Transverse colon (tissue), 4 donors: Measurements from ENCODE around the gene GPATCH11. TPM values are rescaled to one million over a fixed set of nuclear protein-coding genes. Genes with fewer than 3 reads are reported as not detected.

Source experiments
- DNase-seq: peaks from one replicate; pipeline ENCODE4 v3.0.0-alpha.2; 2019
- H3K27ac ChIP-seq, 4 donors: fragments of 200-600 bp; sonication (generic); 2 replicates each; pipeline ENCODE4 v1.5.1; 2016 to 2018; ENCODE audit warnings: inconsistent platforms in 4 of 4
- H3K27me3 ChIP-seq: fragments of 200-600 bp; sonication (generic); 2 replicates; pipeline ENCODE4 v1.5.1; 2017; ENCODE audit warnings: inconsistent platforms
- H3K36me3 ChIP-seq, 4 donors: fragments of 200-600 bp; sonication (generic); 2 replicates each; pipeline ENCODE4 v1.5.1; 2017 to 2019; ENCODE audit warnings: inconsistent platforms in 4 of 4
- H3K4me1 ChIP-seq, 4 donors: fragments of 200-600 bp; sonication (generic); 2 replicates each; pipeline ENCODE4 v1.5.1; 2017 to 2020; ENCODE audit warnings: inconsistent platforms in 4 of 4
- H3K4me3 ChIP-seq, 4 donors: fragments of 200-600 bp; sonication (generic); 1 replicate in 1 of 4; 2 replicates in 3 of 4; pipeline versions ENCODE4 v1.5.1 to v1.6.1; 2017 to 2019; ENCODE audit warnings: inconsistent platforms in 4 of 4
- H3K9me3 ChIP-seq, 2 donors: fragments of 200-600 bp; sonication (generic); 2 replicates each; pipeline ENCODE4 v1.5.1; 2017 to 2019; ENCODE audit warnings: inconsistent platforms in 2 of 2
- EP300 ChIP-seq: sonication (generic); formaldehyde crosslinking; IDR thresholded peaks from one replicate; pipeline ENCODE4 v1.6.1; 2017; ENCODE audit warnings: antibody characterized with exemption, low read depth
- POLR2A ChIP-seq: fragments of 450-650 bp; IDR thresholded peaks from one replicate; pipeline ENCODE4 v1.6.1; 2016; ENCODE audit warnings: antibody characterized with exemption, mild to moderate bottlenecking, moderate library complexity
- POLR2AphosphoS5 ChIP-seq, 3 donors: sonication (generic); formaldehyde crosslinking; IDR thresholded peaks; one replicate each; pipeline ENCODE4 v1.6.1; 2016; ENCODE audit warnings: antibody characterized with exemption in 3 of 3
- WGBS, 2 donors: methylation state at CpG; one replicate each; pipeline ENCODE4 v1.1.5; 2018; ENCODE audit warnings: low coverage in 1 of 2; 5-methylcytosine and 5-hydroxymethylcytosine counted together
- in situ Hi-C, 4 donors: fragments of 200-750 bp; cut with MboI; loops; one replicate each; pipeline versions ENCODE4 v1.15.0 to v1.15.1; 2017; ENCODE audit warnings: low sequenced_read_pairs in 3 of 4, low pct_ligation_motif_present in 1 of 4, low pct_unique_long_range_greater_than_20kb in 1 of 4
- intact Hi-C: fragments of 100-400 bp; cut with DNase I; formaldehyde crosslinking; loops from one replicate; pipeline ENCODE4 v1.15.1; 2023; ENCODE audit warnings: low total_unique reads
- total RNA-seq, 4 donors: library from RNA; depleted of rRNA; stranded (reverse); fragments of >200 nt; gene quantifications; one replicate each; pipeline ENCODE4 v1.1.0, GENCODE V29; 2016
- TF ChIP-seq, protein P1 (sequence below), 5 experiments: fragments of 200-600 bp in 3 of 5; fragments of 450-650 bp in 2 of 5; sonication (generic) in 3 of 5; IDR thresholded peaks; 1 replicate in 2 of 5; 2 replicates in 3 of 5; pipeline ENCODE4 v1.5.1; 2016 to 2017; ENCODE audit warnings: antibody characterized with exemption in 5 of 5, inconsistent platforms in 3 of 5, mild to moderate bottlenecking in 2 of 5, moderate library complexity in 1 of 5

Gene GPATCH11
- total RNA-seq, 4 donors from 2014 or later, result 0.20 to 7.9 (median 5.7) TPM

DNA sequence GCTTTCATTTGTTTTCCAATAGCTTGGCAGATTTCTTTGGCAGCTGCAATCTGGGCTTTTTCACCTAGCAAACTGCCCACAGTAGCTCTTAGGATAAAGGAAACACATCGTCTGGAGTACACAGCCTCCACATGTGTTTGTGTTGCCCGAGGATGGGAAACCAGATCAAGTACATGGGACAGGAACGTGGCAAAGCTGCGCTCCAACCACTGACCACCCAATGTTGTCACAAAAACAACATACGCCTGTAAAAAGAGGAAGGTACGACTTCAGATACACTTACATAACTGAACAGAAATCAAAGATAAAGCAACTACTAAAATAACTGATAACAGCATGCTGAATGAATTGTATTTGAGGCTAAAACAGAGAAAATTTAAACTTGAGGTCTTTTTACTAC is 15.6 kb upstream of the GPATCH11 start:
- Histone ChIP-seq H3K36me3 (peaks cover 0 to 77% (median 36%) of the 10 kb centered on the region in 4 donors), H3K4me3 (no peak overlapping the region), H3K4me1 (no peaks in the 10 kb centered on the region), H3K27ac (no peak overlapping the region), H3K27me3 (no peaks in the 10 kb centered on the region), H3K9me3 (no peaks in the 10 kb centered on the region)
- DNase-seq, result no peak
- in situ Hi-C loops, result no loop called here
- TF ChIP-seq EP300 (no peak), POLR2A (no peak), POLR2AphosphoS5 (IDR thresholded peaks at IDR 0.05) (no peak)
- TF ChIP-seq, protein P1, sequence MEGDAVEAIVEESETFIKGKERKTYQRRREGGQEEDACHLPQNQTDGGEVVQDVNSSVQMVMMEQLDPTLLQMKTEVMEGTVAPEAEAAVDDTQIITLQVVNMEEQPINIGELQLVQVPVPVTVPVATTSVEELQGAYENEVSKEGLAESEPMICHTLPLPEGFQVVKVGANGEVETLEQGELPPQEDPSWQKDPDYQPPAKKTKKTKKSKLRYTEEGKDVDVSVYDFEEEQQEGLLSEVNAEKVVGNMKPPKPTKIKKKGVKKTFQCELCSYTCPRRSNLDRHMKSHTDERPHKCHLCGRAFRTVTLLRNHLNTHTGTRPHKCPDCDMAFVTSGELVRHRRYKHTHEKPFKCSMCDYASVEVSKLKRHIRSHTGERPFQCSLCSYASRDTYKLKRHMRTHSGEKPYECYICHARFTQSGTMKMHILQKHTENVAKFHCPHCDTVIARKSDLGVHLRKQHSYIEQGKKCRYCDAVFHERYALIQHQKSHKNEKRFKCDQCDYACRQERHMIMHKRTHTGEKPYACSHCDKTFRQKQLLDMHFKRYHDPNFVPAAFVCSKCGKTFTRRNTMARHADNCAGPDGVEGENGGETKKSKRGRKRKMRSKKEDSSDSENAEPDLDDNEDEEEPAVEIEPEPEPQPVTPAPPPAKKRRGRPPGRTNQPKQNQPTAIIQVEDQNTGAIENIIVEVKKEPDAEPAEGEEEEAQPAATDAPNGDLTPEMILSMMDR (IDR thresholded peaks at IDR 0.05), result no peak
- intact Hi-C loops, result no loop called here
- 83 to 85% methylated on average over 4 to 6 of the region's 6 CpGs for WGBS, 2 donors

DNA sequence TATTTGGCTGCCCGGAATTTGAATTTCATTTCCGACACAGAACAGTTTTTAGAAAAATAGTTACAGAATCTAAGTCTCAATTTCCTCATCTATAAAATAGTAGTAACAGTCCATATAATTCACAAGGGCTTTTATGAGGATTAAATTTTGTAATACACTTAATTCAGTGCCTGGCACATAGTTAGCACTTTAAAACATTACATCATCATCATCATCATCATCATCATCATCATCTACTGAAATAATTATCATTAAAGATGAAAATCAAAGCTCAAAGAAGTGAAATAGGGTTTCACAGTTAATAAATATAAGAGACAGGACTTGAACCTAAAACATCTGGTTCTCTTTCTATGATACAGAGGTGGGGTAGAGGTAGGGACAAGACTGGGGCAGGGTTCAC is 13.4 kb upstream of the GPATCH11 start:
- H3K36me3 ChIP-seq, result peaks cover 0 to 74% (median 37%) of the 10 kb centered on the region in 4 donors
- H3K27ac ChIP-seq, result no peak overlapping the region
- DNase-seq, result no peak
- TF ChIP-seq POLR2A (no peak), EP300 (no peak), POLR2AphosphoS5 (IDR thresholded peaks at IDR 0.05) (no peak)
- TF ChIP-seq, protein P1 (IDR thresholded peaks at IDR 0.05), result no peak
- H3K27me3 ChIP-seq, result no peaks in the 10 kb centered on the region
- WGBS, 2 donors, result 100% methylated on average over 2 of the region's 2 CpGs
- no peaks in the 10 kb centered on the region for H3K4me1 ChIP-seq
- no peak overlapping the region for H3K4me3 ChIP-seq
- in situ Hi-C loops, result no loop called here
- intact Hi-C loops, result no loop called here
- no peaks in the 10 kb centered on the region for H3K9me3 ChIP-seq

DNA sequence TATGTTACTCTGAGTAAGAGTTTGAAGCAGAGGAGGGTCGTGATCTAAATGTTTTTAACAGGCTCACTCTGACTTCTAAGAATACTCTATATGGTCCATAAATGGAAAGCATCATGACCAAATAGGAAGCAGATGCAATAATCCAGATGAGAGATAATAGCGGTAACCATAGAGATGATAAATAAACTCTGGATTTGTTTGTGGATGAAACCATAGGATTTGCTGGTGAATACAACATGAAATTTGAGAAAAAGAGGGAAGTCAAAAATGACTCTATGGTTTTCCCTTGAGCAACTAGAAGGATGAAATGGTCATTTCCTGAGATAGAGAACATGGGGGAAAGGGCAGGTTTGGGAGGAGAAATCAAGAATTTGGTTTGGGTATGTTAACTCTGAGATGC is 4.1 kb upstream of the GPATCH11 start:
- H3K27ac ChIP-seq, result no peak overlapping the region
- peaks cover 16 to 42% (median 18%) of the 10 kb centered on the region in 4 donors for H3K4me1 ChIP-seq
- WGBS, 2 donors, result 47 to 75% methylated on average over 2 of the region's 2 CpGs
- TF ChIP-seq EP300, result no peak
- TF ChIP-seq, protein P1 (IDR thresholded peaks at IDR 0.05), result no peak
- in situ Hi-C loops, result no loop called here
- no peaks in the 10 kb centered on the region for H3K9me3 ChIP-seq
- H3K4me3 ChIP-seq, result no peak overlapping the region
- no peak for DNase-seq
- no peaks in the 10 kb centered on the region for H3K27me3 ChIP-seq
- intact Hi-C loops, result no loop called here
- H3K36me3 ChIP-seq, result peaks cover 0 to 15% (median 7%) of the 10 kb centered on the region in 4 donors

DNA sequence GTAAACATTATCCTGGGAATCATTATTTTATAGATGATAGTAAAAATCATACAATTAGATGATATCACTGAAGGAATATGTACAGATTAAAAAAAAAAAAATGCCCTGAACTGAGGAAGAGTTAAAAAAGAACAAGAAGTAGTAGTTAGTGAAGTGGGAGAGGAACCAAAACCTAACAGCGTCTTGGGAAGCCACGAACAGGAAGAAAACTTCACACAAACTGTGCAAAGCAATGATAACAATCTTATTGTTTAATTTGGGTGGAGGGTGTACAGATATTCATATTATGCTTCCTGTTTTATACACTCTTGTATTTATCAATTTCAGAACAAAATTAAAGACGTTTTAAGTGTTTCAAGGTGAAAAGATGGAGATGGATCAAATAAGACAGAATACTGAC is 3.6 kb upstream of the GPATCH11 start:
- intact Hi-C loops, result no loop called here
- TF ChIP-seq POLR2AphosphoS5 (IDR thresholded peaks at IDR 0.05) (no peak), POLR2A (no peak), EP300 (no peak)
- TF ChIP-seq, protein P1 (IDR thresholded peaks at IDR 0.05), result no peak
- no peak for DNase-seq
- 33 to 45% methylated on average over 2 to 3 of the region's 3 CpGs for WGBS, 2 donors
- no peaks in the 10 kb centered on the region for H3K9me3 ChIP-seq
- peaks cover 0 to 12% (median 5%) of the 10 kb centered on the region in 4 donors for H3K36me3 ChIP-seq
- no peak overlapping the region for H3K27ac ChIP-seq
- in situ Hi-C loops, result no loop called here
- peaks cover 18 to 46% (median 21%) of the 10 kb centered on the region in 4 donors for H3K4me1 ChIP-seq
- H3K4me3 ChIP-seq, result no peak overlapping the region
- H3K27me3 ChIP-seq, result no peaks in the 10 kb centered on the region
